BLaER1 (cell line): Measurements from ENCODE around the gene FOXO6.

ENCODE experiments used
- H3K27ac ChIP-seq: shearing (Covaris generic); formaldehyde crosslinking; 2 replicates; pipeline ENCODE4 v1.8.1; 2022
- H3K27me3 ChIP-seq: shearing (Covaris generic); formaldehyde crosslinking; 2 replicates; pipeline ENCODE4 v1.8.1; 2022
- H3K36me3 ChIP-seq: shearing (Covaris generic); formaldehyde crosslinking; 2 replicates; pipeline ENCODE4 v1.8.1; 2022
- H3K4me1 ChIP-seq: shearing (Covaris generic); formaldehyde crosslinking; 2 replicates; pipeline ENCODE4 v1.8.1; 2022
- H3K4me2 ChIP-seq: shearing (Covaris generic); formaldehyde crosslinking; 2 replicates; pipeline ENCODE4 v1.8.1; 2022
- H3K4me3 ChIP-seq: shearing (Covaris generic); formaldehyde crosslinking; 2 replicates; pipeline ENCODE4 v1.8.1; 2022
- H3K9ac ChIP-seq: shearing (Covaris generic); formaldehyde crosslinking; 2 replicates; pipeline ENCODE4 v1.8.1; 2022
- H3K9me3 ChIP-seq: shearing (Covaris generic); formaldehyde crosslinking; 2 replicates; pipeline ENCODE4 v1.8.1; 2022
- H4K20me1 ChIP-seq: shearing (Covaris generic); formaldehyde crosslinking; 2 replicates; pipeline ENCODE4 v1.8.1; 2022
- Cebpa-rat ChIP-seq: shearing (Covaris generic); IDR thresholded peaks from 2 replicates; pipeline ENCODE4 v1.8.1; 2022

Gene FOXO6

DNA sequence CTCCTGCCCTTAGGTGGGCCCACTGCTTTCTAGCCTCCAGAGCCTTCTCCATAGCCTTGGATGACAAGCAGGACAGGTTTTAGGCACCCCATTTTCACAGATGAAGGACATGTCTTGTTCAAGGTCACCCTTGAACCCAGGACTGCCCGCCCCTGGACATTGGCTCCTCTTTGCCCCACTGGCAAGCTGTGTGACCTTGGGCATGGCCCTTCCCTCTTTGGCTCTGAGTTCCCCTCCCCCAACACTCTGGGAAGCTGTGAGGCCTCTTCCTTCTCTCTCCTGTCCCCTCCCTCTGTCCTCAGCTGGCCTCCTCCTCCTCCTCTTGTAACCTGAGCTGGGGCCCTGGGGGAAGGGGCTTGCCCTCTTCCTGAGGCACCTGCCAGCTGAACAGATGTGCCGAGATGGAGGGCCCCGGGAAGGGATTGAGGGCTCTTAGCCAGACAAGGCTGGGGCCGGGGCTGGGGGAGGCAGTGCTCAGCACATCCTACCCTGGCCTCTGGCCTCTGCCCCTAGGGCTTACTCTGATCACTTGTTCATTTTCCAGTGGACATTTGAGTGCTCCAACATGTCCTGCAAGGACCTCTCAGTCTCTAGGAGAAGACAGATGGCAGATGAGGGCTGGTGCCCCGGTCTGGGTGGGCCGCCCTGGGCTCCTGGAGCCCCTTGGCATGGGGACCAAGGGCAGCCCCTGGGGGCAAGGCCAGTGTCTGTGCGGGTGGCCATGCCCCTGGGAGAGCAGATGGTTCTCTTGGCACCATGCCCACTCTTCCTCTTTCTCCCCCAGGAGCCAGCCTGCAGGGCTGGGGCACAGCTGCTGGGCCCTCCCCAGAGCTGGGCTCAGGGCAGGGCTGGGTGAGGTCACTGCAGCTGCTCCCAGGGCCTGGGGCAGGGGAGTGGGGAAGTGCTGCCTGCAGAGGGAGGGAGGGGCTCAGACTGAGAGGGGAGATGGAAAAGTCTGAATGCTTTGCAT is 10.7 kb downstream of the FOXO6 start:
- Histone ChIP-seq H3K27me3 (no peaks in the 10 kb centered on the region), H3K4me1 (peaks cover 98% of the 10 kb centered on the region), H3K4me3 (peak overlapping the region; percentile 48), H3K27ac (peak overlapping the region; percentile 92), H3K36me3 (peaks cover 13% of the 10 kb centered on the region; the same call in 1 of the 2 replicates), H4K20me1 (peaks cover 16% of the 10 kb centered on the region), H3K9ac (peak overlapping the region; percentile 73), H3K9me3 (no peaks in the 10 kb centered on the region), H3K4me2 (peak overlapping the region; percentile 92)
- no peak for TF ChIP-seq Cebpa-rat

DNA sequence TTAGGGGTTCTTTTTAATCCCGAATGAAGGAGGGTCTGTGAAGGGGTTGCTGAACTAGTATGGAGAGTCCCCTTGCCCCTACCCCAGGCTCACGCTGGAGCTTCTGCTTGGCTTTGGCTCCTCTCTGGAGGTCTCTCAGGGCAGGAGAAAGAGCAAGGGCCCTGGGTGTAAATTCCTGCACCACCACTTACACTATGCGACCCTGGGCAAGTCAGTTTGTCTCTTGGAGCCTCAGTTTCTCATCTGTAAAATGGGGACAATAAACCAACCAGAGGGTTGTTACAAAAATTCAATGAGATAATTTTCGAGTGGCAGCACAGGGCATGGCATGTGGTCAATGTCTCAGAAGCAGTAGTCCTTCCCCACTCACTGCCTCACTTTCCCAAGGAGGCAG is 11.4 kb downstream of the FOXO6 start:
- no peak for TF ChIP-seq Cebpa-rat
- Histone ChIP-seq H3K27ac (peak overlapping the region; percentile 92), H4K20me1 (peaks cover 23% of the 10 kb centered on the region), H3K4me3 (0 out of 2 replicates have a peak overlapping the region, but pooled peaks have one; percentile 48), H3K9ac (peak overlapping the region; percentile 32; the same call in 1 of the 2 replicates), H3K27me3 (no peaks in the 10 kb centered on the region), H3K36me3 (peaks cover 13% of the 10 kb centered on the region; the same call in 1 of the 2 replicates), H3K9me3 (no peaks in the 10 kb centered on the region), H3K4me2 (peak overlapping the region; percentile 92), H3K4me1 (peaks cover 98% of the 10 kb centered on the region)

DNA sequence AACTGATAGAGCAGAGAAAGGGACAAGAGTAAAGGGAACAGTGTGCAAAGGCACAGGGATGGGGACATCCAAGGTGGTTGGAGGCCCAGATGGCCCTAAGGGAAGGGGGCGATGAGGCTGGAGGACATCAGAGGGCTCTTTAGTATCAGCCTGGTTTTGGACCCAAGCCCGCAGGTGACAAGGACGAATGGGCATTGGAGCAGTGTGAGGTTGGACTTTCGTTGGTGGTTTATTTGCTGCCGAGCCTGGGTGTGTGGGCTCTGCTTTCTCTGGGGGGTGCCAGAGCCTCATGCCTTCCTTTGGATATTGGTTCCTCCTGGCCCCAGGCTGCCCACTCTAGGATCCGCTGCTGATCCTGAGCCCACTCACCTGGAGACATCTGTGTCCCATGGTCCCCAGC is 12.1 kb downstream of the FOXO6 start:
- Histone ChIP-seq H3K27ac (peak overlapping the region; percentile 92), H3K4me2 (peak overlapping the region; percentile 92), H3K4me1 (peaks cover 98% of the 10 kb centered on the region), H3K27me3 (no peaks in the 10 kb centered on the region), H3K36me3 (peaks cover 13% of the 10 kb centered on the region; the same call in 1 of the 2 replicates), H4K20me1 (peaks cover 30% of the 10 kb centered on the region), H3K4me3 (no peak overlapping the region), H3K9ac (peak overlapping the region; percentile 32; the same call in 1 of the 2 replicates), H3K9me3 (no peaks in the 10 kb centered on the region)
- TF ChIP-seq Cebpa-rat, result no peak

DNA sequence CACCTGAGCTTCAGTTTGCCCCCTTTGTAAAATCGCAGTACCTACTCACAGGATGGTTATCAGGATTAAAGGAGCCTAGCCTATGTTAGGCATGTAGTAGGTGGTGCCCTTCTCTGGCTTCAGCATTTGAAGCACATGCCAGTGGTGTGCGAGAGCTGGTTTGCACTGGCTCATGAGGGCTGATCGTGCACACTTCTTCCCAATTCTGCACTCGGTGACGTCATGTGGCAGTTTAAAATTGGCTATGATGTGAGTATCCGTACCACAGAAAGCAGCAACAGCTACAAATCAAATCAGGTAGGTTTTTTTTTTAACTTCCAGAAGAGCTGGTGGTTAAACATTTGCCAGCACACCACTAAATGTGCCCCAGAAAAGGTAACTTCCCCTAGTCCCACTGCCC is 13.5 kb downstream of the FOXO6 start:
- no peaks in the 10 kb centered on the region for H3K9me3 ChIP-seq
- H4K20me1 ChIP-seq, result peaks cover 44% of the 10 kb centered on the region
- TF ChIP-seq Cebpa-rat, result no peak
- H3K4me2 ChIP-seq, result peak overlapping the region; percentile 92
- no peak overlapping the region for H3K9ac ChIP-seq
- no peak overlapping the region for H3K27ac ChIP-seq
- H3K4me1 ChIP-seq, result peaks cover 98% of the 10 kb centered on the region
- no peak overlapping the region for H3K4me3 ChIP-seq
- H3K27me3 ChIP-seq, result peaks cover under 1% of the 10 kb centered on the region
- 0 out of 2 replicates have a peak, but pooled peaks cover 4% of the 10 kb centered on the region for H3K36me3 ChIP-seq

DNA sequence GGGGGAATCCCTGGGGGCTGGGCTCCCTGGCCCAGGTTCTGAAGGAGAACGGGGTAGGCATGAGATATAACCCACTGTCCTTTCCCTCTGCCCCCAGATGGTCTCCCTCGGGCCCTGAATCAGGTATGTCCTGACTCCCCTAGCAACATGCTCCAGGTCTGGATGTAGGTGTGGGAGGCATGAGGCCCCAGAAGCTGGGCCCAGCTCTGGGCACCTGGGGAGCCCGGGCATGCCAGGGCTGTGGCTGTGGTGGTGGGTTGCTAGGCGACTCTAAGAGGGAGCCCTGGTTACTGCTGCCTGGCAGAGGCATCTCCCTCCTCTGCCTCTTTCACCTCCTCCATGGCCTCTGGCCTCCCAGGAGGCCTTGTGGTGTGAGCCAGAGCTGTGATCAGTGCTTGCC is 16.2 kb downstream of the FOXO6 start:
- peak overlapping the region; percentile 92 for H3K4me2 ChIP-seq
- peaks cover 27% of the 10 kb centered on the region for H3K27me3 ChIP-seq
- no peak overlapping the region for H3K4me3 ChIP-seq
- 0 out of 2 replicates have a peak, but pooled peaks cover 4% of the 10 kb centered on the region for H3K36me3 ChIP-seq
- no peak overlapping the region for H3K9ac ChIP-seq
- peak overlapping the region; percentile 79; the same call in 1 of the 2 replicates for H3K27ac ChIP-seq
- no peak for TF ChIP-seq Cebpa-rat
- peaks cover 71% of the 10 kb centered on the region for H4K20me1 ChIP-seq
- peaks cover 98% of the 10 kb centered on the region for H3K4me1 ChIP-seq
- H3K9me3 ChIP-seq, result no peaks in the 10 kb centered on the region

DNA sequence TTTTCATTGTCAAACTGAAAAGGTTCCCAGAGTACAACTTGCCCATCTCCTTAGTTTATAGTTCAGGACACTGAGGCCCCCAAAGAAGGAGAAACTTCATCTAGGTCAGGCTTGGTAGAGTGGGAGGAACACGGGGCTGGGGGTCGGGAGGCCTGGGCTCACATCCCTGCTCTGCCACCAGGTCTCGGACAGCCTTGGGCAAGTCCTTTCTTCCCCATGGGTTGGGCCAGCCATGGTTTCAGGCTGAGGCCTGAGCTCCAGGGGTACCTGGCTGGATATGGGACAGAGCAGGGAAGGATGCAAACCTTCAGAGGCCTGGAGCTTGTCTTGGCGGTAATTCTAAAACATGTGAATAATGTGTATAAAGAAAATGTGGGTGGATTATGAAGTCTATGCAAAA is 17.0 kb downstream of the FOXO6 start:
- Histone ChIP-seq H3K27me3 (peaks cover 36% of the 10 kb centered on the region), H3K27ac (peak overlapping the region; percentile 79; the same call in 1 of the 2 replicates), H3K4me2 (peak overlapping the region; percentile 92), H3K4me3 (no peak overlapping the region), H3K9ac (no peak overlapping the region; the same call in 1 of the 2 replicates), H3K4me1 (peaks cover 98% of the 10 kb centered on the region), H4K20me1 (peaks cover 79% of the 10 kb centered on the region), H3K36me3 (0 out of 2 replicates have a peak, but pooled peaks cover 4% of the 10 kb centered on the region), H3K9me3 (no peaks in the 10 kb centered on the region)
- no peak for TF ChIP-seq Cebpa-rat

DNA sequence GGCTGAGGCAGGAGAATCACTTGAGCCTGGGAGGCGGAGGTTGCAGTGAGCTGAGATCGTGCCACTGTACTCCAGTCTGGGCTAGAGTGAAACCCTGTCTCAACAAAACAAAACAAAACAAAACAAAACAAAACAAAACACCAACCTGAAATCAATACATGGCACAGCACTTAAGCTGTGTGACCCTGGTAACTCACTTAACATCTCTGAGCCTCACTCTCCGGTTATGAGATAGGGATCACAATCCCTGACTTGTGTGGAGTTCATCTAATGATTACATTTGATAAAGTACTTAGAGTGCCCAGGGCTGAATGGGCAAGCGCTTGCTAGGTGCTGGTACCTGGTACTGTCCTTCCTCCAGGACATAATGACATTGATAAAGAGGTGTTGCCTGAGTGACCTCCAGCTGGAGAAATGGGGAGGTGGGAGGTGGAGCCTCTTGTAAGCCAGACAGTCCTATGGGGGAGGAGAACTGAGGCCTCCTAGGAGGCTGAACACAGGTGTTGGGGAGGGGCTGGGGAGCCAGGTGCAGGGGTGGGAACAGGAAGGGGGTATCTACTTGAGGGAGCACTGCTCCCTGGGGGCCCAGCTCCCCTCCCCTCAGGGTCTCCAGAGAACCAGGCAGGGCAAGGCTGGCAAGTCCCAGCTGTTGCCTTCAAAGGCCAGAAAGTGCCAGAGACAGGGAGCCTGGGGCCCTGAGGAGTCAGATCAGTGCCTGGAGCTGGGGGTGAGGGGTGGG is 17.9 kb downstream of the FOXO6 start:
- 0 out of 2 replicates have a peak, but pooled peaks cover 4% of the 10 kb centered on the region for H3K36me3 ChIP-seq
- peak overlapping the region; percentile 44; the same call in 1 of the 2 replicates for H3K9ac ChIP-seq
- H3K27ac ChIP-seq, result peak overlapping the region; percentile 79
- peak overlapping the region; percentile 92 for H3K4me2 ChIP-seq
- TF ChIP-seq Cebpa-rat, result no peak
- H3K9me3 ChIP-seq, result no peaks in the 10 kb centered on the region
- peaks cover 98% of the 10 kb centered on the region for H3K4me1 ChIP-seq
- no peak overlapping the region for H3K4me3 ChIP-seq
- peaks cover 88% of the 10 kb centered on the region for H4K20me1 ChIP-seq
- H3K27me3 ChIP-seq, result peaks cover 45% of the 10 kb centered on the region

DNA sequence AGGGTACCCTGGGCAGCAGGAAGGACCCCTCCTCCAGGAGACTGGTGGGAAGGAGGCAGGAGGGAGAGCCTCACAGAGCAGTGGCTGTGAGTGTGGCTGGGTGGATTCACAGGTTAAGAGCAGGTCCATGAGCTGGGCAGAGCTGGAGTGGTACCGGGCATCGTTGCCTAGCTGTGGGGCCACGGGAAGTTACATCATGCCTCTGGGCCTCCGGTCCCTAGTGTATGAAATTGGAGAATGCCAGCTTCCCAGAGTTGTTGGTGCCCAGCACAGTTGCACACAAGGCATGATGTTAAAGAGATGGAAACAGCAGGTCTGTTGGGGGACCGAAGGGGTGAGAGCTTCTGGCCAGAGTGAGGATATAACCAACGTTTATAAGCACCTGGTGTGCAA is 18.5 kb downstream of the FOXO6 start:
- H3K4me3 ChIP-seq, result peak overlapping the region; percentile 66
- 0 out of 2 replicates have a peak, but pooled peaks cover 3% of the 10 kb centered on the region for H3K36me3 ChIP-seq
- H3K27me3 ChIP-seq, result peaks cover 51% of the 10 kb centered on the region
- H3K4me1 ChIP-seq, result peaks cover 93% of the 10 kb centered on the region
- peak overlapping the region; percentile 79 for H3K27ac ChIP-seq
- no peak for TF ChIP-seq Cebpa-rat
- H4K20me1 ChIP-seq, result peaks cover 94% of the 10 kb centered on the region
- H3K9ac ChIP-seq, result peak overlapping the region; percentile 44
- H3K9me3 ChIP-seq, result no peaks in the 10 kb centered on the region
- H3K4me2 ChIP-seq, result peak overlapping the region; percentile 92

DNA sequence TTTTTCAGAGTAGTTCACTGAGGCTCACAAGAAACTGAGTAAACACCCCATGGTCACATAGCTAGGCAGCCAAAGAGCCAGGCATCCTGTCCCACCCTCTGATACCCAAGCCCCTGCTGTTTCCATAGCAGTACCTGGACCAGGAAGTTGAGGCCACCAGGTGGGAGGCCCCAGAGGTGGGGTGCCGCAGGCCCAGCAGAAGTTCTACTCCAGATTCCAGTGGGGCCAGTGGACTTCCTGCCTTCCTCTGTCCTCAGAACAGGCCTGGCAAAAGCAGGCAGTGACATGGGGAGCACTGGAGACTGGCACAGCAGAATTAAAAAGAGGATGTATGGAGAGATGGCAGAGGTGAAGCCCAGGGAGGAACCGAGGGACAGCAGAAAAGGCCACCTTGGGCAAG is 19.0 kb downstream of the FOXO6 start:
- Histone ChIP-seq H3K4me2 (peak overlapping the region; percentile 92), H3K4me3 (peak overlapping the region; percentile 66), H3K27ac (peak overlapping the region; percentile 79)

More for the DNA sequence above, 19.0 kb downstream of the FOXO6 start:
- H3K27me3 ChIP-seq, result peaks cover 55% of the 10 kb centered on the region
- no peak for TF ChIP-seq Cebpa-rat
- H3K4me1 ChIP-seq, result peaks cover 89% of the 10 kb centered on the region
- peak overlapping the region; percentile 44 for H3K9ac ChIP-seq
- no peaks in the 10 kb centered on the region for H3K36me3 ChIP-seq
- H4K20me1 ChIP-seq, result peaks cover 99% of the 10 kb centered on the region
- no peaks in the 10 kb centered on the region for H3K9me3 ChIP-seq
